Nephron progenitor cell (in vitro differentiated cells): Measurements from ENCODE around the gene C3.

Experiments
- DNase-seq: peaks from one replicate; pipeline ENCODE4 v3.0.0; 2021
- H3K27ac Mint-ChIP-seq: 2 replicates; pipeline ENCODE4 v1.8.0; 2021; ENCODE audit warnings: mild to moderate bottlenecking, moderate library complexity, mixed read lengths
- H3K27me3 Mint-ChIP-seq: 2 replicates; pipeline ENCODE4 v1.8.0; 2021; ENCODE audit warnings: mild to moderate bottlenecking, low read depth, mixed read lengths; ENCODE audit not compliant: poor library complexity
- H3K36me3 Mint-ChIP-seq: 2 replicates; pipeline ENCODE4 v1.8.0; 2021; ENCODE audit warnings: low read depth, mixed read lengths
- H3K4me1 Mint-ChIP-seq: 2 replicates; pipeline ENCODE4 v1.8.0; 2021; ENCODE audit warnings: mixed read lengths
- H3K4me3 Mint-ChIP-seq: 2 replicates; pipeline ENCODE4 v1.8.0; 2021; ENCODE audit warnings: mild to moderate bottlenecking, moderate library complexity, mixed read lengths
- H3K9me3 Mint-ChIP-seq: 2 replicates; pipeline ENCODE4 v1.8.0; 2021; ENCODE audit warnings: mild to moderate bottlenecking, moderate library complexity, mixed read lengths
- CTCF ChIP-seq: fragments of 200-600 bp; sonication (generic); IDR thresholded peaks from 2 replicates; pipeline ENCODE4 v1.5.0; 2021; ENCODE audit warnings: antibody characterized with exemption

The C3 gene

GRCh38 chr19:6720369-6721137, at the start of gene C3:
Gene C3 (minus strand): TSS chr19:6720650. CDS start chr19:6720589, 61 bp downstream.
- TF ChIP-seq CTCF, result no peak

GRCh38 chr19:6769006-6769619, 48.7 kb upstream of the C3 start:
- TF ChIP-seq CTCF, result peak; percentile 43
- H3K4me1 Mint-ChIP-seq, result peaks cover 16% of the 10 kb centered on the region
- no peaks in the 10 kb centered on the region for H3K36me3 Mint-ChIP-seq
- peaks cover 54% of the 10 kb centered on the region for H3K27me3 Mint-ChIP-seq
- DNase-seq, result no peak
- no peak overlapping the region for H3K27ac Mint-ChIP-seq
- no peak overlapping the region for H3K4me3 Mint-ChIP-seq
- H3K9me3 Mint-ChIP-seq, result peaks cover 4% of the 10 kb centered on the region

More at GRCh38 chr19:6720369-6721137, at the start of gene C3:
- Mint-ChIP-seq H3K27ac (peak within 1 kb of the TSS; percentile 19), H3K9me3 (no peaks in the 10 kb centered on the region), H3K27me3 (peaks cover 39% of the 10 kb centered on the region), H3K4me3 (no peak within 1 kb of the TSS), H3K4me1 (peaks cover 36% of the 10 kb centered on the region), H3K36me3 (no peaks in the 10 kb centered on the region)
- no peak for DNase-seq

- no peak for TF ChIP-seq CTCF
- Mint-ChIP-seq H3K36me3 (no peaks in the 10 kb centered on the region), H3K4me1 (peaks cover 16% of the 10 kb centered on the region), H3K9me3 (peaks cover 4% of the 10 kb centered on the region), H3K27me3 (peaks cover 54% of the 10 kb centered on the region), H3K4me3 (no peak overlapping the region), H3K27ac (no peak overlapping the region)
- no peak for DNase-seq
Measured at GRCh38 chr19:6768236-6768785, 47.9 kb upstream of the C3 start.

GRCh38 chr19:6767357-6768235, 47.1 kb upstream of the C3 start, which contains the start of gene SH2D3A:
Gene SH2D3A (minus strand): TSS chr19:6767435. CDS start chr19:6763748, 3,687 bp downstream.
- DNase-seq, result peak; percentile 76
- TF ChIP-seq CTCF, result no peak
- no peaks in the 10 kb centered on the region for H3K36me3 Mint-ChIP-seq
- H3K27ac Mint-ChIP-seq, result no peak within 1 kb of the TSS
- peaks cover 16% of the 10 kb centered on the region for H3K4me1 Mint-ChIP-seq
- H3K9me3 Mint-ChIP-seq, result peaks cover 4% of the 10 kb centered on the region
- H3K27me3 Mint-ChIP-seq, result peaks cover 54% of the 10 kb centered on the region
- H3K4me3 Mint-ChIP-seq, result peak within 1 kb of the TSS; percentile 72

- Mint-ChIP-seq H3K9me3 (peaks cover 4% of the 10 kb centered on the region), H3K4me1 (peaks cover 16% of the 10 kb centered on the region), H3K36me3 (no peaks in the 10 kb centered on the region), H3K27me3 (peaks cover 51% of the 10 kb centered on the region), H3K27ac (no peak overlapping the region), H3K4me3 (peak overlapping the region; percentile 72)
- no peak for DNase-seq
- TF ChIP-seq CTCF, result no peak
Measured at GRCh38 chr19:6767081-6767356, 46.6 kb upstream of the C3 start.
